GM12878 (cell line): ENCODE measurements around the gene ABCA2. TPM values are rescaled to one million over a fixed set of nuclear protein-coding genes. Genes with fewer than 3 reads are reported as not detected.

Experiments
- ATAC-seq: fragments of 200-7000 bp; cut with Tn5 transposase; 3 replicates; pipeline ENCODE4 v1.9.1; 2020; ENCODE audit warnings: mild to moderate bottlenecking, moderate library complexity
- BruUV-seq: library from RNA; stranded (reverse); fragments of 400-500 nt; replicated peaks from 2 replicates; lab custom pipeline; 2021; lab: Mats Ljungman, UMichigan
- CTCF ChIA-PET: fragments of 300-600 bp; sonication (Branson Sonifier 250); formaldehyde crosslinking; extraction: SDS; loops from one replicate; lab custom pipeline; 2021; ENCODE audit warnings: inconsistent platforms; lab: Yijun Ruan, JAX
- POLR2A ChIA-PET: fragments of 350-600 bp; formaldehyde crosslinking; extraction: SDS; loops from one replicate; lab custom pipeline; 2021; ENCODE audit warnings: inconsistent platforms; lab: Charles Lee
- RAD21 ChIA-PET: fragments of 300-600 bp; sonication (Branson Sonifier 250); formaldehyde crosslinking; loops from one replicate; lab custom pipeline; 2023; ENCODE audit warnings: antibody characterized with exemption; ENCODE audit not compliant: unreplicated experiment; lab: Charles Lee
- SMC1A ChIA-PET: fragments of 300-600 bp; sonication (Branson Sonifier 250); formaldehyde crosslinking; loops from one replicate; lab custom pipeline; 2023; ENCODE audit not compliant: unreplicated experiment, uncharacterized antibody; lab: Charles Lee
- DNase-seq: peaks from one replicate; pipeline ENCODE4 v3.0.0-alpha.2; 2011; ENCODE audit warnings: low read depth, low spot score
- FAIRE-seq: peaks from 3 replicates; lab custom pipeline; 2011; peaks lifted over from hg19 to GRCh38; lab: Jason Lieb, UNC
- H2AFZ ChIP-seq: 2 replicates; pipeline ENCODE4 v1.6.0; 2011; ENCODE audit warnings: low read depth, low read length, control low read depth; ENCODE audit not compliant: control insufficient read depth
- H3K27ac ChIP-seq: 2 replicates; pipeline ENCODE4 v1.5.1; 2011; ENCODE audit warnings: control low read depth; ENCODE audit not compliant: control insufficient read depth, insufficient read depth
- H3K27me3 ChIP-seq, 2 experiments: replicated peaks in 1 of 2; 2 replicates each; pipeline versions ENCODE4 v1.6.0 to v1.6.1; 2011; ENCODE audit warnings: low read length in 1 of 2; ENCODE audit not compliant: control insufficient read depth in 2 of 2, insufficient read depth in 2 of 2
- H3K36me3 ChIP-seq, 2 experiments: 2 replicates each; pipeline ENCODE4 v1.5.1; 2011; ENCODE audit warnings: low read length in 1 of 2; ENCODE audit not compliant: control insufficient read depth in 2 of 2, insufficient read depth in 2 of 2
- H3K4me1 ChIP-seq: 2 replicates; pipeline ENCODE4 v1.6.1; 2011; ENCODE audit warnings: mild to moderate bottlenecking, low read length, moderate library complexity, mixed read lengths; ENCODE audit not compliant: control insufficient read depth, insufficient read depth
- H3K4me2 ChIP-seq: 2 replicates; pipeline ENCODE4 v1.6.0; 2011; ENCODE audit warnings: control low read depth; ENCODE audit not compliant: control insufficient read depth, insufficient read depth
- H3K4me3 ChIP-seq: fragments of 200-600 bp; sonication (generic); 2 replicates; pipeline ENCODE4 v1.5.1; 2016
- H3K79me2 ChIP-seq: 2 replicates; pipeline ENCODE4 v1.6.0; 2011; ENCODE audit warnings: low read length; ENCODE audit not compliant: control insufficient read depth, insufficient read depth
- H3K9ac ChIP-seq: 2 replicates; pipeline ENCODE4 v1.8.0; 2011; ENCODE audit warnings: low read length, control low read depth, mixed read lengths; ENCODE audit not compliant: control insufficient read depth, insufficient read depth
- H3K9me3 ChIP-seq: replicated peaks from 3 replicates; pipeline ENCODE4 v1.5.1; 2011; ENCODE audit warnings: mild to moderate bottlenecking, low read length; ENCODE audit not compliant: control insufficient read depth, insufficient read depth
- H4K20me1 ChIP-seq: 2 replicates; pipeline ENCODE4 v1.6.0; 2011; ENCODE audit not compliant: control insufficient read depth, insufficient read depth
- BACH1 ChIP-seq: fragments of 450-650 bp; IDR thresholded peaks from 2 replicates; pipeline ENCODE4 v1.6.1; 2017; ENCODE audit warnings: mild to moderate bottlenecking, borderline replicate concordance
- ELK1 ChIP-seq: IDR thresholded peaks from 2 replicates; pipeline ENCODE4 v1.6.1; 2012; ENCODE audit warnings: low read depth, low read length, improper control_type of control experiment
- IKZF1 ChIP-seq: fragments of 450-650 bp; conservative IDR thresholded peaks from 2 replicates; pipeline ENCODE4 v1.6.1; 2017; ENCODE audit warnings: antibody characterized with exemption, mild to moderate bottlenecking
- MTA2 ChIP-seq: fragments of 450-650 bp; IDR thresholded peaks from 2 replicates; pipeline ENCODE4 v1.6.1; 2016; ENCODE audit warnings: low read depth, mild to moderate bottlenecking, moderate library complexity
- NFYA ChIP-seq: IDR thresholded peaks from 2 replicates; pipeline ENCODE4 v1.6.1; 2011; ENCODE audit warnings: low read depth, mild to moderate bottlenecking, low read length, improper control_type of control experiment, borderline replicate concordance
- NR2C2 ChIP-seq: IDR thresholded peaks from 2 replicates; pipeline ENCODE4 v1.6.1; 2011; ENCODE audit warnings: borderline replicate concordance, low read depth; ENCODE audit not compliant: control insufficient read depth, insufficient read length
- PAX5 ChIP-seq: IDR thresholded peaks from 2 replicates; pipeline ENCODE4 v1.6.1; 2011; ENCODE audit warnings: low read depth, low read length, borderline replicate concordance
- POLR2AphosphoS2 ChIP-seq: IDR thresholded peaks from 2 replicates; pipeline ENCODE4 v1.6.1; 2011; ENCODE audit warnings: low read depth, mild to moderate bottlenecking, low read length, improper control_type of control experiment, moderate library complexity
- RB1 ChIP-seq: fragments of 450-650 bp; formaldehyde crosslinking; IDR thresholded peaks from 2 replicates; pipeline ENCODE4 v1.6.1; 2017; ENCODE audit warnings: mild to moderate bottlenecking, borderline replicate concordance
- SIX5 ChIP-seq: IDR thresholded peaks from 2 replicates; pipeline ENCODE4 v1.6.1; 2011; ENCODE audit warnings: mild to moderate bottlenecking, low read depth, low read length, moderate library complexity; ENCODE audit not compliant: severe bottlenecking
- SKIL ChIP-seq: fragments of 450-650 bp; IDR thresholded peaks from 2 replicates; pipeline ENCODE4 v1.6.1; 2017; ENCODE audit warnings: mild to moderate bottlenecking, low read depth, inconsistent platforms; ENCODE audit not compliant: poor library complexity, severe bottlenecking
- SMARCA5 ChIP-seq: fragments of 450-650 bp; IDR thresholded peaks from 2 replicates; pipeline ENCODE4 v1.6.1; 2017; ENCODE audit warnings: mild to moderate bottlenecking
- SMC3 ChIP-seq: IDR thresholded peaks from 2 replicates; pipeline ENCODE4 v1.6.1; 2011; ENCODE audit warnings: low read length, improper control_type of control experiment, borderline replicate concordance
- STAT1 ChIP-seq: fragments of 450-650 bp; conservative IDR thresholded peaks from 2 replicates; pipeline ENCODE4 v1.6.1; 2014; ENCODE audit warnings: antibody characterized with exemption, mild to moderate bottlenecking
- USF1 ChIP-seq: IDR thresholded peaks from 2 replicates; pipeline ENCODE4 v1.6.1; 2011; ENCODE audit warnings: borderline replicate concordance, low read depth, mild to moderate bottlenecking, moderate library complexity, mixed read lengths, low read length; ENCODE audit not compliant: insufficient read depth; ENCODE audit errors: extremely low read length
- ZNF592 ChIP-seq: fragments of 450-650 bp; IDR thresholded peaks from 2 replicates; pipeline ENCODE4 v1.6.1; 2017; ENCODE audit warnings: mild to moderate bottlenecking, moderate library complexity
- WGBS: methylation state at CpG from one replicate; pipeline ENCODE4 v1.1.6; 2016; ENCODE audit warnings: low lambda C conversion rate; ENCODE audit not compliant: insufficient replicate concordance, insufficient coverage; ENCODE audit errors: missing lambda C conversion rate; 5-methylcytosine and 5-hydroxymethylcytosine counted together
- in situ Hi-C: fragments of 300-500 bp; cut with MboI; formaldehyde crosslinking; loops from 9 replicates; pipeline ENCODE4 v1.14.3; 2018; ENCODE audit warnings: mixed read lengths
- intact Hi-C: fragments of 100-400 bp; cut with micrococcal nuclease; formaldehyde crosslinking; loops from one replicate; pipeline ENCODE4 v1.14.2; 2022; ENCODE audit not compliant: unreplicated experiment
- polyA plus RNA-seq, 11 experiments: library from polyadenylated mRNA; depleted of rRNA in 4 of 11; unstranded in 6 of 11; stranded (reverse) in 5 of 11; fragments of >200 nt; fragmentation: Nextera tagmentation in 4 of 11; fragmentation: Illumina TruSeq in 1 of 11; extraction: Ambion mirVana in 4 of 11; extraction: Trizol in 1 of 11; gene quantifications; 1 replicate in 1 of 11; 2 replicates in 10 of 11; pipeline versions ENCODE4 v1.2.1 to v1.2.3, GENCODE V29; 2011 to 2016; ENCODE audit warnings: inconsistent platforms in 2 of 11, missing spikeins in 2 of 11, low read depth in 1 of 11
- total RNA-seq, 4 experiments: library from RNA; depleted of rRNA in 3 of 4; stranded (reverse); fragments of >200 nt in 3 of 4; fragmentation: Illumina TruSeq in 1 of 4; extraction: Trizol in 1 of 4; gene quantifications; 2 replicates each; pipeline versions ENCODE4 v1.2.1 to v1.2.3, GENCODE V29; 2013 to 2021

The ABCA2 gene
- total and polyA plus RNA-seq, 10 of the 15 experiments (the other 5 are each of a cell fraction or from before 2014, with no cell fraction given): 0.13 to 2.6 (median 0.71) TPM; not detected in 2

GRCh38 chr9:137008312-137008711, 19.7 kb downstream of the ABCA2 start:
- Histone ChIP-seq H3K9me3 (peaks cover 2% of the 10 kb centered on the region; the same call in 2 of the 3 replicates), H3K27ac (no peak overlapping the region), H2AFZ (no peak overlapping the region), H3K9ac (no peak overlapping the region), H3K79me2 (no peaks in the 10 kb centered on the region), H3K27me3 (no peaks in the 10 kb centered on the region), H3K4me2 (no peak overlapping the region), H4K20me1 (no peaks in the 10 kb centered on the region), H3K4me1 (no peaks in the 10 kb centered on the region), H3K4me3 (no peak overlapping the region), H3K36me3 (no peaks in the 10 kb centered on the region)
- ChIA-PET RAD21 (no interaction called here), CTCF (no interaction called here), POLR2A (no interaction called here), SMC1A (no interaction called here)
- 43% methylated on average over 16 of the region's 22 CpGs for WGBS
- no peak for FAIRE-seq
- in situ Hi-C loops (no loop called here), intact Hi-C loops (no loop called here)
- BruUV-seq: no TSS peak
- ATAC-seq: no peak
- TF ChIP-seq SMC3: no peak
- no peak for TF ChIP-seq NFYA
- no peak for TF ChIP-seq BACH1
- TF ChIP-seq SIX5: no peak
- no peak for TF ChIP-seq MTA2
- no peak for TF ChIP-seq USF1
- no peak for TF ChIP-seq SMARCA5
- no peak for TF ChIP-seq ELK1
- no peak for TF ChIP-seq PAX5
- no peak for TF ChIP-seq ZNF592
- no peak for TF ChIP-seq STAT1
- TF ChIP-seq POLR2AphosphoS2: no peak
- no peak for TF ChIP-seq SKIL
- TF ChIP-seq NR2C2: no peak
- TF ChIP-seq RB1: no peak
- TF ChIP-seq IKZF1: no peak
- DNase-seq: no peak
